Ishikawa (cell line): ENCODE results near the gene CLASP1.

Experiments
- CEBPB ChIP-seq: IDR thresholded peaks from 2 replicates; pipeline ENCODE4 v1.6.1; 2012
- CREB1 ChIP-seq: IDR thresholded peaks from 2 replicates; pipeline ENCODE4 v1.6.1; 2012; ENCODE audit warnings: low read depth
- EGR1 ChIP-seq: IDR thresholded peaks from 2 replicates; pipeline ENCODE4 v1.6.1; 2012
- EP300 ChIP-seq: IDR thresholded peaks from 2 replicates; pipeline ENCODE4 v1.6.1; 2012; ENCODE audit warnings: borderline replicate concordance
- FOXM1 ChIP-seq: IDR thresholded peaks from 2 replicates; pipeline ENCODE4 v1.6.1; 2012; ENCODE audit warnings: low read depth, borderline replicate concordance
- MAX ChIP-seq: IDR thresholded peaks from 2 replicates; pipeline ENCODE4 v1.6.1; 2012
- NFIC ChIP-seq: IDR thresholded peaks from 2 replicates; pipeline ENCODE4 v1.6.1; 2012
- RAD21 ChIP-seq: IDR thresholded peaks from 2 replicates; pipeline ENCODE4 v1.6.1; 2012; ENCODE audit warnings: low read depth
- REST ChIP-seq: IDR thresholded peaks from 2 replicates; pipeline ENCODE4 v1.6.1; 2012; ENCODE audit warnings: low read depth, mild to moderate bottlenecking
- TAF1 ChIP-seq: IDR thresholded peaks from 2 replicates; pipeline ENCODE4 v1.6.1; 2012; ENCODE audit warnings: low read depth, mild to moderate bottlenecking
- TCF12 ChIP-seq: IDR thresholded peaks from 2 replicates; pipeline ENCODE4 v1.6.1; 2012; ENCODE audit warnings: low read depth
- TEAD4 ChIP-seq: IDR thresholded peaks from 2 replicates; pipeline ENCODE4 v1.6.1; 2012
- USF1 ChIP-seq: IDR thresholded peaks from 2 replicates; pipeline ENCODE4 v1.6.1; 2012
- YY1 ChIP-seq: IDR thresholded peaks from 2 replicates; pipeline ENCODE4 v1.6.1; 2012; ENCODE audit warnings: low read depth
- ZBTB7A ChIP-seq: IDR thresholded peaks from 2 replicates; pipeline ENCODE4 v1.6.1; 2012; ENCODE audit warnings: low read depth

CLASP1 gene

GRCh38 chr2:121363632-121364420 lies 285.4 kb downstream of the CLASP1 start:
- TF ChIP-seq NFIC (no peak), YY1 (no peak), REST (no peak), ZBTB7A (no peak)

GRCh38 chr2:121362774-121363173 lies 286.5 kb downstream of the CLASP1 start:
- no peak for TF ChIP-seq YY1
- no peak for TF ChIP-seq FOXM1
- no peak for TF ChIP-seq TAF1
- no peak for TF ChIP-seq RAD21
- no peak for TF ChIP-seq EGR1
- no peak for TF ChIP-seq NFIC
- TF ChIP-seq USF1 = no peak
- TF ChIP-seq TEAD4 = no peak
- TF ChIP-seq TCF12 = no peak
- TF ChIP-seq MAX = no peak
- no peak for TF ChIP-seq EP300
- no peak for TF ChIP-seq ZBTB7A
- TF ChIP-seq CREB1 = no peak
- TF ChIP-seq REST = no peak
- no peak for TF ChIP-seq CEBPB

GRCh38 chr2:121362226-121362625 lies 287.0 kb downstream of the CLASP1 start:
- no peak for TF ChIP-seq TCF12
- no peak for TF ChIP-seq USF1
- no peak for TF ChIP-seq TEAD4
- TF ChIP-seq CREB1 = no peak
- TF ChIP-seq ZBTB7A = no peak
- TF ChIP-seq EGR1 = no peak
- no peak for TF ChIP-seq NFIC

- no peak for TF ChIP-seq RAD21
- no peak for TF ChIP-seq TCF12
- no peak for TF ChIP-seq YY1
- TF ChIP-seq CREB1 = no peak
- TF ChIP-seq CEBPB = no peak
- TF ChIP-seq MAX = no peak
- TF ChIP-seq TEAD4 = no peak
- no peak for TF ChIP-seq EGR1
- TF ChIP-seq EP300 = no peak
- TF ChIP-seq REST = no peak
- TF ChIP-seq TAF1 = no peak
- TF ChIP-seq USF1 = no peak
- TF ChIP-seq NFIC = no peak
- no peak for TF ChIP-seq ZBTB7A
- no peak for TF ChIP-seq FOXM1
Observed at GRCh38 chr2:121360566-121361300, 288.5 kb downstream of the CLASP1 start.
